HUDEP-2 (cell line): Measurements from ENCODE around the gene ZIC4.
A peak's percentile ranks its signal among the peaks of the same experiment; 100 is the strongest.

Experiments
- DNase-seq, 76 experiments: peaks; one replicate each; lab custom pipeline; 2025; ENCODE audit not compliant: unreplicated experiment in 76 of 76; lab: John Stamatoyannopoulos, UW

ZIC4 gene

GRCh38 chr3:147377412-147378367, 28.7 kb downstream of the ZIC4 start:
- DNase-seq = no peak

DNA sequence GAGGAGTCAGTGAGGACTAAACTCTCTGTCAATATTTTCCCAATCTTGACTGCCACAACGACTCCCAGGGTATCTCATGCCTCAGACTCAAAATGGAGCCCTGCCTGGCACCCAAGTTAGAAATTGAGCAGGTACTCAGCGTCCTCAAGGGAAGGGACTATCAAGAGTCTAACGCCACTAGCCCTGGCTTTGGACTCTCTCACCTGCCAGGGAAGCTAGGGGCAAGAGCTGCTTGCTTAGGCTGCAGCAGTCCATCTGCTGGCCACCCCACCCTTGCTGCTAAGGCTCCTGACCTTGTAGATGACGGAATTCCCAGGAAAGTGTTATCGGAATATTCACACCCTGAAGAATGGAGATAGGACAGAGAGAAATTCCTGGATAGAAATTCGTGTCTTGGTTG, 33.0 kb downstream of the ZIC4 start:
- no peak for DNase-seq

DNA sequence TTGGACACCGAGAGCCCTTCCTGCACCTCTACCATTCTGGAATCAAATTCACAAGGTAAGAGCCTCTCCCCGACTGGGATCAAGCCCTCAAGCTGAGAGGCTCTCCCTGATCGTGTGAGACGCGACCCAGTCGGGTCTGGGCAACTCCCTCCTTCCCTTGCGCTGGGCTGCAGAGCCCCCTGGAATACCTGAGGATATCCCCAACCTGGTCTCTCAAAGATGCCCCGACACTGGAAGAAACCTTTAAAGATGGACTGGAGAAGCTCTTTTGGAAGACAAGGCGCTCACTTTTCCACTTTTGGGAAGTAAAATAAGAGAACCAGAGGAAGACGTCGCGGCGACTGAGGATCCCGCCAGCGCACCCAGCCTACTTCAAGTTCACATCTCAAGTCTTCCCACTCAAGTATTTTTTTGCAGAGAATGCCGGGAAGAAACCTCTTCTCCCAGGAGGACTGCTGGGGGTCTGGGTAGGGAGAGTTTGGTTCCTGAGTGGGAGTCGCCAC, 33.8 kb downstream of the ZIC4 start:
- DNase-seq = no peak

DNA sequence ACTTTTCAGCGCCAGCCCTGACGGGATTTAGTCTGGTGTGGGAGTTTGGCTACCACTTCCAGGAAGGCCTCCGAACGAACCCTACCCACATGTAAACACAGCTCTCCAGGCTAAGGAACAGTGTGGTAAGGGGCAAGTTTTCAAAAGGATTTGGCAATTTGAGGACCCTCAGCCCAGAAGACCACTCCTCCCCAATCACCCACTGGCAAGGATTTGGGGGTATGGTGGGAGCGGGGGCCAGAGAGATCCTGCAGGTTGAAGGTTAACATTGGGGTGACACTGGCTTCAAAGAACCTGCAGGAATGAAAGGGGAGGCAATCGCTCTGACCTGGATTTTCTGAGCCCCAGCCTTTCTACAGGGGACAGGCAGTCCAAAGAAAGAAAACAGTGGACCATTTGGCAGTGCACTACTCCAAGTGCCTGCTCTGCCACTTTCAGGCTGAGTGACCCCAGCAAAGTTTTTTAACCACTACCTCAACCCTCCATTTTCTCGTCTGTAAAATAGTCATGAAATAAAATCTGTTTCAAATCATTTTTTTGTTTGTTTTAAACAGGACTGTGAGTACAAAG, 34.5 kb downstream of the ZIC4 start:
- DNase-seq = no peak

DNA sequence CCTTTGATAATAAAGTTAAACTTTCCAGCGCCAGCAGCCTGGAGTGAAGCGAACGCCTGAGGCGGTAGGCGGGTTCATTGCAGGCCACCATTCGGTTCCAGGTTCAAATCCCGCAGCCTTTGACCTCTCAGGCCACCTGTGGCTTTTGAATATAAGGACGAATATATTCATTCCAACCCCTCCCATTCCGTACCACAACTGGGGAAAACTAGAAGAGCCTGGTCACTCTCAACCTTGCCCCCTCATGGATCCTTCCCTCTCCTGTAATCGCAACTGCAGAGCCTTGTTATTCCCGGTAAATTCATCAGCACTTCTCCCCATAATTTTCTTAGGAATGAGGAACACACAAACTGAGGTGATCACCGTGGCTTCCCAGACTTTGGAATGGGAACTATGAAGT, 35.2 kb downstream of the ZIC4 start:
- DNase-seq = no peak

- no peak for DNase-seq
Observed at GRCh38 chr3:147370349-147370748, 36.0 kb downstream of the ZIC4 start.

DNA sequence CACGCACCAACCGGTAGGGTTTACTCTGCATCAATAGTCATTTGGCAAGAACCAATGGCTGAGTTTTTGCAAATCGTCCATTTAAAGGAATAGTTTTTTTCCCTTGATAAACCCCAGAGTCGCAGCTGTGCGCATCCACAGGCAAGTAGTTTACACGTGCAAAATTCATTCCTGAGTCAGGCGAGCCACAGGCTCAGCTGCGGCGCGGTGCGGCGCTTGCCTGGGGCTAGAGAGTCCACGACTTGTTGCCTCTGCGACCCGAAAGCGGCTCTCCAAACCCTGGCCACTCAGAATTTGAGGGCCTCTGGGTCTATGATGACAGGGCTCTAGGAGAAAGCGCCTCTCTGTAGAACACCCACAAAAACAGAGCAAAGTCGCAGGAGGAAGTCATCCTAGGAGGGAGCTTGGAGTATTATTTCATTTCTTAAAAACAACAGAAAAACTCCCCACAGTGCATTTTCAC, 36.7 kb downstream of the ZIC4 start:
- no peak for DNase-seq

GRCh38 chr3:147369231-147369630, 37.1 kb downstream of the ZIC4 start:
- no peak for DNase-seq

DNA sequence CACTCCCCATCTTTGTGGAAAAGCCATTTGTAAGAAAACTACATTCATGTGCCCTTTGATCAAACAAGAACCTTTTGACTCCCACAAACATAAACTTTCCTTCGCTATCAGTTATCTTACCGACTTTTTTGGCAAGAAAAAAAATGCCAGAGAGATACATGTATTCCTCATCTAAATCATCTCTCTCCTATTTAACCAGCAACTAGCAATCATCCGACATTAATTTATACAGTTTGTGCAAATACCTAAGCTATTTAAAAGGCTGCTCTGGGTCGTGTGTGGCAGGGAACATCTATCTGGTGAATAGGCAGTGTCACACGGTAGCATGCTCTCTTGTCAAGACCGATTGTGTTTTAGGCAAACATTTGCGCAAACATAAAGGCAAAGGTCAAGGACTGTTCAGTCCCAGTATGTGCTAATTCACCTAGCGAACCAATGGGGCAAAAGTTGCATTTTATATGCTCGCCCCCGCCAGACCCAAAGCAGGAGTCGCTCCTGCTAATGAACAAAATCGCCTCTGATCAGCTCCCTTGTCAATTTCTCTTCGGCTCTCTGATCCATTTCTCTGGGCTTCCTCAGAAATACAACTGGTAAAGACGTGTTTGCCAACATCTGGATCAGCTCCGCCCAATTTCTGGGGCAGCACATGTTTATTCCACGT, 37.7 kb downstream of the ZIC4 start:
- DNase-seq = peak in 1 of 76 experiments; percentile 1

- no peak for DNase-seq
Observed at GRCh38 chr3:147368151-147368550, 38.2 kb downstream of the ZIC4 start.

- no peak for DNase-seq
Observed at GRCh38 chr3:147367676-147368075, 38.7 kb downstream of the ZIC4 start.

- DNase-seq = no peak
Observed at GRCh38 chr3:147365196-147366115, 40.9 kb downstream of the ZIC4 start.

DNA sequence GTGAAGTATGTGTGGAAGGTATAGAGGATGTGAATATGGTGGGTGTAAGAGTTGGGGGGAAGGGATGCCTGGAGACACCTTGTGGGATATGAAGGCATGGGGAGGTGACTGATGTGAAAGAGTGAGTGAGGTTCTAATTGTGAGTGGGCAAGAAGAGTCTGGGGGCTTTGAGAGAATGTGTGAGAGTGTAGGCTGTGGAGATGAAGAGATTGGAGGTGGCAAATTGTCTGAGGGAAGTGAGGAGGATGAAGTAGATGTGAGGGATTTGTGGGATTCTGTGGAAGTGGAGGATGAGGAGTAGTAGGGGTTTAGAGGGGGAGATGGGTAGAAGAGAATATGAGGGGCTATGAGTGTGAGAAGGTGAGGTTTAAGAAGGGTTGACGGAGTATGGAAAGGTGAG, 41.6 kb downstream of the ZIC4 start:
- DNase-seq = no peak

GRCh38 chr3:147361454-147362420, 44.6 kb downstream of the ZIC4 start:
- peak in 61 of 76 experiments; percentile 3 to 73 (median 40) for DNase-seq

DNA sequence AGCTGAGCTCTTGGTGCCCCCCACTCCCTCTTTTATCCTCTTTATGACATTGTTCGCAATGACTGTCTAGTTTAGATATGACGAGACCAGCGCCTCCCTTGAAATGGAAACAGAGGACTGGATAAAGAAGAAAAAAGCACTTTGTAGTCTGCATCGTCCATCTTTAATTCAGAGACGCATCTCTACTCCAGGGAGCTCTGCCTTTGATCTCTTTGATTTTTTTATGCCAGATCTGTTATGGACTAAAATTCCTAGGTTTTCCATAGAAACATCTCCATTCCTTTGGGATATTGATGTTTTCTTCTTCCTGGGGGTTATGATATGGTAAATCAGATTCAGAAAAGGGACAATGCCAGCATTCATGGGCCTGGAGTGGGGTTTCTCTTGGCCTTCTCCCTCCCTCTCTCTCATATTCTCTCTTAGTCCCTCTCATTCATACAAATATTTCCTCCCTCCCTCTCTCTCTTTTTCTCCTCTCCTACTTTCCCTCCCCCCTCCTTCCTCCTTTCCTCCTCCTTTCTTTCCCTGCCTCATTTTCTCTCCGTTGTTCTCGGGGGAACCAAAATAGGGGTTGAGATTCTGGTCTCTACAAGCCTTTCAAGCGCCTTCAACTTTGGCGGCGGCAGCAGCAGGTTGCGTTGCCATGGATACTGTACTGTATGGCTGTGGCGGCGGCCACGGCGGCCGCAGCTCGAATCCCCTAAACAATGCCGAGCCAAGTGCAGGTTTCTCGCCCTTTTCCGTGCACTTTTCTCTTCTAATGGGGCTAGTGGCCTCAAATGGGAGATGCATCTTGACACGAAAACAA, 45.5 kb downstream of the ZIC4 start:
- no peak for DNase-seq

DNA sequence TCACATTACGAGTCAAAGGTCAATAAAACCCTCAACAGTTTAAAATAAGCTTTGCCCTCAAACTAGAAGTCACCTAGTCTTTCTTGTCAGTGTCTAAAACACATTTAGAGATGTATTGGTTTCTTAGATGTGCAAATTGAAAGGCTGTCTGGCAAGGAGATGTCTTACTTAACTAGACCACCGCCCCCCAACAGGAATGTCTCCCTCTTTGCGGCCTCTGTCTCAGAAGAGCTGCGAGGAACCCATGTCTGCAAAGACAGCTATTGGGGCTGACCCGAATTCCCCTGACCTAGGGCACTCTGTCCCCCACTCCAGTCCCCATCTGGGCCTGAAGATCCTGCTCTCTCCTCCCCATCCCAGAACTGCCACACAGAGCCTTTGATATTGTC, 46.3 kb downstream of the ZIC4 start:
- DNase-seq = no peak

DNA sequence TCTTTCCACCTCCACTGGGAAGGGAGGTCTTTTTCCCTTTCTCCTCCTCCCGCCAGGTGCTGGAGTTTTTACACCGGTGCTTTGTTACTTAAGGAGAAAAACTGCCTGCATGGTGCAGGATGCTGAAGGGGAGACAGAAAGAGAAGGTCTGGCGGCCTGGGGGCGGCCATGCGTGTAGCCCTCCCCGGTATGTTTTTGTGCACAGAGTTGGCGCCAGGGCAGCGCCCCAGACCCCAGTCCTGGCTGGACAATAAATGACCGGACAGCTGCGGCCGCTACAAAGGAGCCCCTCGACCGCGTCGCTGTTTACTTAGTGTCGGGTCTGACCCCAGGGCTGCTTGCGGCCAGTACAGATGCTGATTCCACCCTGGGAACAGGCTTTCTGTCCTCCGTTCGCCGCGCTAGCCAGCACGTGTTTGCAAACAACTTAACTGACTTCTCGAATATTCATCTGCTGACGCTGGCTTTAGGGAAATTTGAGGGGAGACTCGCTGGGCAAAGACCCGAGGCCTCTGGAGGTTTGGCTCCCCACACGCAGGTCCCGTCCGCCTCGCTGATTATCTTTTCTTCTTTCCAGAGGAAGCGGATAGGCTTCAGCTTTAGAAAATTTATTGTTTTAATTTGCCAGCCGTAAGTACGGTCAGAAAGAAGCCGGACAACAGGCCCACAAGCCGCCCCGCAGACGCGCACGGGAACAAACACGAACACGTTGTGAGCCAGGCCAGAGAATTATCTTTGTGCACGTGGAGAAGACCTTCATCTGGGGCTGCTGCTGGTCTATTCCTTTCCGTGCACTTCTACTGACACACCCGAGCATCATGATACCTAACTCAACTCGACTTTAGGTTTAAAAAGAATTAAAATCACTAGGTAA, 46.9 kb downstream of the ZIC4 start:
- no peak for DNase-seq
